Measurements from ENCODE around the gene ADORA1. TPM values are rescaled to one million over a fixed set of nuclear protein-coding genes. Genes with fewer than 3 reads are reported as not detected.

Gene ADORA1
- total and polyA plus RNA-seq, 4 donors = 0.33 to 1.1 (median 0.37) TPM

DNA sequence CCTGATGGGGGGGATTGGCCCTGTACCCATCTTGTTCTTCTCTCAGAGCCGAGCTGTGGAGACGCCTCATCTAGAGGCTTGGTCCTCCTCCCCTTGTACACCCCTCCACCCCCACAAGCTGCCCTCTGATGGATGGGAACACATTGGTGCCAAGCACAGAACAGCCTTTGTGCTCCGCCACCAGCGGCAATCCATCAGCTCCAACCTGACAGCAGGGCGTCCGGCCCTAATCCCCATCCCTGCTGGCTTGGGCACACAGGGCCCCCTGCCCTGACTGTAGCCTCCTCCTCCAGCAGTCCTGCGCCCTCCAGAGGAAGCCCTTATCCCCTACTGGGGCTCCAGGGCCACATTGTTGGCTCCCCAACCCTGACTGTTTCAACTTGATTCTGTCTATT lies 37.9 kb upstream of the ADORA1 start:
- no peaks in the 10 kb centered on the region for H3K36me3 ChIP-seq (ENCODE audit: control insufficient read depth in 4 of 4, insufficient read depth in 3 of 4, low read depth in 1 of 4, low read length in 3 of 4)
- WGBS = 87% methylated on average over 7 of the region's 7 CpGs
- H3K27me3 ChIP-seq (ENCODE audit: control insufficient read depth in 4 of 4, insufficient read depth in 4 of 4, low read length in 3 of 4) = no peaks in the 10 kb centered on the region
- TF ChIP-seq GABPA (IDR thresholded peaks at IDR 0.05 in 1 of 2, conservative IDR thresholded peaks at IDR 0.05 in 1 of 2) = no peak
- TF ChIP-seq, protein P1, sequence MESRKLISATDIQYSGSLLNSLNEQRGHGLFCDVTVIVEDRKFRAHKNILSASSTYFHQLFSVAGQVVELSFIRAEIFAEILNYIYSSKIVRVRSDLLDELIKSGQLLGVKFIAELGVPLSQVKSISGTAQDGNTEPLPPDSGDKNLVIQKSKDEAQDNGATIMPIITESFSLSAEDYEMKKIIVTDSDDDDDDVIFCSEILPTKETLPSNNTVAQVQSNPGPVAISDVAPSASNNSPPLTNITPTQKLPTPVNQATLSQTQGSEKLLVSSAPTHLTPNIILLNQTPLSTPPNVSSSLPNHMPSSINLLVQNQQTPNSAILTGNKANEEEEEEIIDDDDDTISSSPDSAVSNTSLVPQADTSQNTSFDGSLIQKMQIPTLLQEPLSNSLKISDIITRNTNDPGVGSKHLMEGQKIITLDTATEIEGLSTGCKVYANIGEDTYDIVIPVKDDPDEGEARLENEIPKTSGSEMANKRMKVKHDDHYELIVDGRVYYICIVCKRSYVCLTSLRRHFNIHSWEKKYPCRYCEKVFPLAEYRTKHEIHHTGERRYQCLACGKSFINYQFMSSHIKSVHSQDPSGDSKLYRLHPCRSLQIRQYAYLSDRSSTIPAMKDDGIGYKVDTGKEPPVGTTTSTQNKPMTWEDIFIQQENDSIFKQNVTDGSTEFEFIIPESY (IDR thresholded peaks at IDR 0.05) = no peak
- no peak for TF ChIP-seq FOXA2 (IDR thresholded peaks at IDR 0.05)
- TF ChIP-seq HNF4A (conservative IDR thresholded peaks at IDR 0.05) = no peak
- TF ChIP-seq, protein P2, sequence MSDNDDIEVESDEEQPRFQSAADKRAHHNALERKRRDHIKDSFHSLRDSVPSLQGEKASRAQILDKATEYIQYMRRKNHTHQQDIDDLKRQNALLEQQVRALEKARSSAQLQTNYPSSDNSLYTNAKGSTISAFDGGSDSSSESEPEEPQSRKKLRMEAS (IDR thresholded peaks at IDR 0.05) = no peak
- TF ChIP-seq JUND (IDR thresholded peaks at IDR 0.05) = no peak
- no peak for TF ChIP-seq YY1 (IDR thresholded peaks at IDR 0.05)
- no peak for TF ChIP-seq HNF4G (IDR thresholded peaks at IDR 0.05)
- peaks cover 0 to 3% (median 0%) of the 10 kb centered on the region in 4 donors for H3K4me1 ChIP-seq (ENCODE audit: control insufficient read depth in 4 of 4, insufficient read depth in 4 of 4, low read length in 3 of 4)
- no peak overlapping the region for H3K27ac ChIP-seq (ENCODE audit: low read depth in 1 of 2, low read length in 2 of 2)
- DNase-seq (ENCODE audit: low spot score) = no peak
- H3K4me3 ChIP-seq (ENCODE audit: low read depth in 1 of 3, low read length in 3 of 3) = no peak overlapping the region
- no peak overlapping the region for H3K9ac ChIP-seq (ENCODE audit: low read depth in 1 of 2, low read length in 2 of 2)
- peaks cover 0 to 2% (median under 1%) of the 10 kb centered on the region in 4 donors for H3K9me3 ChIP-seq (ENCODE audit: control insufficient read depth in 4 of 4, low read length in 3 of 4)

- DNase-seq (ENCODE audit: low spot score) = no peak
- no peak for TF ChIP-seq SP1 (IDR thresholded peaks at IDR 0.05)
- TF ChIP-seq GABPA (IDR thresholded peaks at IDR 0.05 in 1 of 2, conservative IDR thresholded peaks at IDR 0.05 in 1 of 2) = no peak
- no peak overlapping the region for H3K27ac ChIP-seq (ENCODE audit: low read depth in 1 of 2, low read length in 2 of 2)
- H3K36me3 ChIP-seq (ENCODE audit: control insufficient read depth in 4 of 4, insufficient read depth in 3 of 4, low read depth in 1 of 4, low read length in 3 of 4) = no peaks in the 10 kb centered on the region
- no peaks in the 10 kb centered on the region for H3K4me1 ChIP-seq (ENCODE audit: control insufficient read depth in 4 of 4, insufficient read depth in 4 of 4, low read length in 3 of 4)
- no peak overlapping the region for H3K4me3 ChIP-seq (ENCODE audit: low read depth in 1 of 3, low read length in 3 of 3)
- peaks cover 0 to 9% (median 6%) of the 10 kb centered on the region in 4 donors for H3K9me3 ChIP-seq (ENCODE audit: control insufficient read depth in 4 of 4, low read length in 3 of 4)
- WGBS = 84% methylated on average over 6 of the region's 6 CpGs
- no peak overlapping the region for H3K9ac ChIP-seq (ENCODE audit: low read depth in 1 of 2, low read length in 2 of 2)
- no peaks in the 10 kb centered on the region for H3K27me3 ChIP-seq (ENCODE audit: control insufficient read depth in 4 of 4, insufficient read depth in 4 of 4, low read length in 3 of 4)
Observed at GRCh38 chr1:203090421-203091198, 36.9 kb upstream of the ADORA1 start.

DNA sequence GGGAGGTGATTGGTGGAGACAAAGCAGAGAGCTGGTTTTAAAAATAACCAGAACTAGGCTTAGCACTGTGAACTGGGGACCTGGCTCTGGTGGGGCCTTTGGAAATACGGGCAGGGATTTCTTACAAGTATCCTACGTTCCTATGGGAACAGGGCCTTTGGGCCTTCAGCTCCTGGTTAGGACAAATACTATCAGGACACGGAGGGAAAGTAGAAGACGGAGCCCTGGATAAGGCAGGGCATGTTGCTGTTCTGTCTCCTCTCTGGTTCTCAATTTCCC lies 36.4 kb upstream of the ADORA1 start:
- 94% methylated on average over 4 of the region's 4 CpGs for WGBS
- Histone ChIP-seq H3K27me3 (ENCODE audit: control insufficient read depth in 4 of 4, insufficient read depth in 4 of 4, low read length in 3 of 4) (no peaks in the 10 kb centered on the region), H3K4me3 (ENCODE audit: low read depth in 1 of 3, low read length in 3 of 3) (no peak overlapping the region), H3K4me1 (ENCODE audit: control insufficient read depth in 4 of 4, insufficient read depth in 4 of 4, low read length in 3 of 4) (no peaks in the 10 kb centered on the region), H3K9ac (ENCODE audit: low read depth in 1 of 2, low read length in 2 of 2) (no peak overlapping the region), H3K36me3 (ENCODE audit: control insufficient read depth in 4 of 4, insufficient read depth in 3 of 4, low read depth in 1 of 4, low read length in 3 of 4) (no peaks in the 10 kb centered on the region), H3K9me3 (ENCODE audit: control insufficient read depth in 4 of 4, low read length in 3 of 4) (peaks cover 0 to 14% (median 6%) of the 10 kb centered on the region in 4 donors), H3K27ac (ENCODE audit: low read depth in 1 of 2, low read length in 2 of 2) (no peak overlapping the region)
- TF ChIP-seq, protein P1 (IDR thresholded peaks at IDR 0.05) = no peak
- no peak for DNase-seq (ENCODE audit: low spot score)
